WTC11 (cell line): ENCODE results near the gene LDAH. TPM values are rescaled to one million over a fixed set of nuclear protein-coding genes. Genes with fewer than 3 reads are reported as not detected.

Experiments used
- ATAC-seq: fragments of 200-7000 bp; cut with Tn5 transposase; 2 replicates; pipeline ENCODE4 v1.10.0; 2021; ENCODE audit warnings: mild to moderate bottlenecking, moderate library complexity
- CTCF ChIA-PET: fragments of 300-600 bp; sonication (Branson Sonifier 250); formaldehyde crosslinking; loops from one replicate; lab custom pipeline; 2021; ENCODE audit warnings: antibody characterized with exemption; lab: Charles Lee
- POLR2A ChIA-PET: fragments of 350-600 bp; sonication (Branson Sonifier 250); formaldehyde crosslinking; loops from one replicate; lab custom pipeline; 2021; ENCODE audit warnings: antibody characterized with exemption; lab: Charles Lee
- DNase-seq: peaks from one replicate; pipeline ENCODE4 v3.0.0; 2021; ENCODE audit warnings: low spot score
- H3K27ac Mint-ChIP-seq: 2 replicates; pipeline ENCODE4 v1.8.0; 2021; ENCODE audit warnings: mixed read lengths
- H3K27me3 Mint-ChIP-seq: 2 replicates; pipeline ENCODE4 v1.8.0; 2021; ENCODE audit warnings: low read depth, mild to moderate bottlenecking, moderate library complexity, mixed read lengths
- H3K36me3 Mint-ChIP-seq: 2 replicates; pipeline ENCODE4 v1.8.0; 2021; ENCODE audit warnings: mixed read lengths
- H3K4me1 Mint-ChIP-seq: 2 replicates; pipeline ENCODE4 v1.8.0; 2022; ENCODE audit warnings: mixed read lengths
- H3K4me3 Mint-ChIP-seq: 2 replicates; pipeline ENCODE4 v1.8.0; 2021; ENCODE audit warnings: mild to moderate bottlenecking, moderate library complexity, mixed read lengths
- H3K9me3 Mint-ChIP-seq: 2 replicates; pipeline ENCODE4 v1.8.0; 2021; ENCODE audit warnings: mixed read lengths
- ATF1 ChIP-seq: sonication (generic); formaldehyde crosslinking; IDR thresholded peaks from 2 replicates; pipeline ENCODE4 v1.8.1; 2023; ENCODE audit warnings: mild to moderate bottlenecking, moderate library complexity, missing genetic modification reagents
- EMX1 ChIP-seq: fragments of 250-450 bp; sonication (Bioruptor Pico); IDR thresholded peaks from 2 replicates; pipeline ENCODE4 v1.8.0; 2021; ENCODE audit warnings: mild to moderate bottlenecking
- ESRRA ChIP-seq: sonication (generic); formaldehyde crosslinking; IDR thresholded peaks from 2 replicates; pipeline ENCODE4 v1.8.1; 2022; ENCODE audit warnings: mild to moderate bottlenecking, missing genetic modification reagents, borderline replicate concordance
- GABPB1 ChIP-seq: sonication (generic); formaldehyde crosslinking; IDR thresholded peaks from 2 replicates; pipeline ENCODE4 v1.8.1; 2023; ENCODE audit warnings: mild to moderate bottlenecking, missing genetic modification reagents
- GTF2I ChIP-seq: fragments of 250-450 bp; sonication (Bioruptor Pico); conservative IDR thresholded peaks from 2 replicates; pipeline ENCODE4 v1.4.0; 2021; ENCODE audit warnings: mild to moderate bottlenecking
- KAT7 ChIP-seq: sonication (generic); formaldehyde crosslinking; IDR thresholded peaks from 2 replicates; pipeline ENCODE4 v1.8.1; 2023; ENCODE audit warnings: missing genetic modification reagents, mild to moderate bottlenecking, borderline replicate concordance
- MXD4 ChIP-seq: fragments of 250-450 bp; sonication (Bioruptor Pico); IDR thresholded peaks from 2 replicates; pipeline ENCODE4 v1.8.0; 2021; ENCODE audit warnings: mild to moderate bottlenecking, moderate library complexity, borderline replicate concordance
- OVOL2 ChIP-seq: fragments of 250-450 bp; sonication (Bioruptor Pico); IDR thresholded peaks from 2 replicates; pipeline ENCODE4 v1.9.0; 2021; ENCODE audit warnings: mild to moderate bottlenecking, borderline replicate concordance
- SMAD3 ChIP-seq: sonication (generic); formaldehyde crosslinking; IDR thresholded peaks from 2 replicates; pipeline ENCODE4 v1.8.0; 2022; ENCODE audit warnings: missing genetic modification reagents, mild to moderate bottlenecking, borderline replicate concordance
- SOX15 ChIP-seq: fragments of 250-450 bp; sonication (Bioruptor Pico); IDR thresholded peaks from 2 replicates; pipeline ENCODE4 v1.9.0; 2021; ENCODE audit warnings: mild to moderate bottlenecking
- TEAD4 ChIP-seq: sonication (generic); formaldehyde crosslinking; IDR thresholded peaks from 2 replicates; pipeline ENCODE4 v1.8.0; 2022; ENCODE audit warnings: mild to moderate bottlenecking, missing genetic modification reagents
- ZBTB21 ChIP-seq: sonication (generic); formaldehyde crosslinking; IDR thresholded peaks from 2 replicates; pipeline ENCODE4 v1.8.1; 2023; ENCODE audit warnings: mild to moderate bottlenecking, missing genetic modification reagents, borderline replicate concordance
- ZNF138 ChIP-seq: sonication (generic); formaldehyde crosslinking; conservative IDR thresholded peaks from 2 replicates; pipeline ENCODE4 v1.8.1; 2022; ENCODE audit warnings: mild to moderate bottlenecking, moderate library complexity, missing genetic modification reagents
- ZNF263 ChIP-seq: sonication (generic); formaldehyde crosslinking; IDR thresholded peaks from 2 replicates; pipeline ENCODE4 v1.8.1; 2022; ENCODE audit warnings: low read depth, mild to moderate bottlenecking, moderate library complexity, missing genetic modification reagents
- ZNF396 ChIP-seq: fragments of 250-450 bp; sonication (Bioruptor Pico); IDR thresholded peaks from 2 replicates; pipeline ENCODE4 v1.8.0; 2021; ENCODE audit warnings: mild to moderate bottlenecking, moderate library complexity, borderline replicate concordance
- ZNF416 ChIP-seq: fragments of 250-450 bp; sonication (Bioruptor Pico); IDR thresholded peaks from 2 replicates; pipeline ENCODE4 v1.9.0; 2021; ENCODE audit warnings: mild to moderate bottlenecking, inconsistent platforms
- total RNA-seq: library from RNA; stranded (reverse); gene quantifications from 3 replicates; pipeline ENCODE4 v1.2.3, GENCODE V29; 2021
- TF ChIP-seq, protein P1 (sequence below): sonication (generic); formaldehyde crosslinking; IDR thresholded peaks from 2 replicates; pipeline ENCODE4 v1.8.1; 2023; ENCODE audit warnings: mild to moderate bottlenecking, missing genetic modification reagents
- TF ChIP-seq, protein P2 (sequence below): fragments of 250-450 bp; sonication (Bioruptor Pico); IDR thresholded peaks from 2 replicates; pipeline ENCODE4 v1.8.0; 2021; ENCODE audit warnings: mild to moderate bottlenecking
- TF ChIP-seq, protein P3 (sequence below): sonication (generic); formaldehyde crosslinking; IDR thresholded peaks from 2 replicates; pipeline ENCODE4 v1.8.1; 2023; ENCODE audit warnings: mild to moderate bottlenecking, moderate library complexity, missing genetic modification reagents
- TF ChIP-seq, protein P4 (sequence below): sonication (generic); formaldehyde crosslinking; IDR thresholded peaks from 2 replicates; pipeline ENCODE4 v1.8.1; 2023; ENCODE audit warnings: mild to moderate bottlenecking, missing genetic modification reagents, borderline replicate concordance
- TF ChIP-seq, protein P5 (sequence below): sonication (generic); formaldehyde crosslinking; IDR thresholded peaks from 2 replicates; pipeline ENCODE4 v1.8.1; 2022; ENCODE audit warnings: missing genetic modification reagents, borderline replicate concordance

Gene LDAH
- total RNA-seq, 1 experiment from 2014 or later = 20.5 TPM

DNA sequence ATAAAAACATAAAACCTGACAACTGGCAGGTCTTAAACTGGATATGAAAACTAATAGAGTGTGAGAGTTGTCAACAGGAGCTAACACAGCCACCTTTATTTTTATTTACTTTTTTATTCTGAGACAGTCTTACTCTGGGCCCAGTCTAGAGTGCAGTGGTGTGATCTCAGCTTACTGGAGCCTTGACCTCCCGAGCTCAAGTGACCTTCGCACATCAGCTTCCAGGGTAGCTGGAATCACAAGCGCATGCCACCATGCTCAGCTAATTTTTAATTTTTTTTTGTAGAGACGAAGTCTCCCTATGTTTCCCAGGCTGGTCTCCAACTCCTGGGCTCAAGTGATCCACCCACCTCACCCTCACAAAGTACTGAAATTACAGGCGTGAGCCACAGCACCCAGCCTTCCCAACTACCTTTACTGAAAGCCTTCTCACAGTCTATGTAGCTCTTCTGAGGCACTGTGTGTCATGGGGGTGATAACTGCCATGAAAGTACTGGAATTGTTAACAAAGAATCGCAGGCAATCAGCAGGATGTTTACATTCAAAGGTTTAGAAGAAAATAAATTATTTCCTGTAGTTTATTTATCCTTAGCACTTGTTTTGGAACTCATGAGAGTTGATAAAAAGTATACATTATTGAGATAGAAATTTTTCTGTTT, 131.7 kb downstream of the LDAH start:
- TF ChIP-seq OVOL2 (CRISPR knock-in tag) (no peak), ATF1 (no peak), GTF2I (no peak), GABPB1 (CRISPR knock-in tag) (no peak), ZBTB21 (CRISPR knock-in tag) (no peak), EMX1 (CRISPR knock-in tag) (no peak), ZNF263 (CRISPR knock-in tag) (no peak), ESRRA (no peak), TEAD4 (no peak), ZNF416 (CRISPR knock-in tag) (no peak), KAT7 (CRISPR knock-in tag) (no peak)
- TF ChIP-seq, protein P1, sequence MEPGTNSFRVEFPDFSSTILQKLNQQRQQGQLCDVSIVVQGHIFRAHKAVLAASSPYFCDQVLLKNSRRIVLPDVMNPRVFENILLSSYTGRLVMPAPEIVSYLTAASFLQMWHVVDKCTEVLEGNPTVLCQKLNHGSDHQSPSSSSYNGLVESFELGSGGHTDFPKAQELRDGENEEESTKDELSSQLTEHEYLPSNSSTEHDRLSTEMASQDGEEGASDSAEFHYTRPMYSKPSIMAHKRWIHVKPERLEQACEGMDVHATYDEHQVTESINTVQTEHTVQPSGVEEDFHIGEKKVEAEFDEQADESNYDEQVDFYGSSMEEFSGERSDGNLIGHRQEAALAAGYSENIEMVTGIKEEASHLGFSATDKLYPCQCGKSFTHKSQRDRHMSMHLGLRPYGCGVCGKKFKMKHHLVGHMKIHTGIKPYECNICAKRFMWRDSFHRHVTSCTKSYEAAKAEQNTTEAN (CRISPR knock-in tag) = no peak
- TF ChIP-seq, protein P2, sequence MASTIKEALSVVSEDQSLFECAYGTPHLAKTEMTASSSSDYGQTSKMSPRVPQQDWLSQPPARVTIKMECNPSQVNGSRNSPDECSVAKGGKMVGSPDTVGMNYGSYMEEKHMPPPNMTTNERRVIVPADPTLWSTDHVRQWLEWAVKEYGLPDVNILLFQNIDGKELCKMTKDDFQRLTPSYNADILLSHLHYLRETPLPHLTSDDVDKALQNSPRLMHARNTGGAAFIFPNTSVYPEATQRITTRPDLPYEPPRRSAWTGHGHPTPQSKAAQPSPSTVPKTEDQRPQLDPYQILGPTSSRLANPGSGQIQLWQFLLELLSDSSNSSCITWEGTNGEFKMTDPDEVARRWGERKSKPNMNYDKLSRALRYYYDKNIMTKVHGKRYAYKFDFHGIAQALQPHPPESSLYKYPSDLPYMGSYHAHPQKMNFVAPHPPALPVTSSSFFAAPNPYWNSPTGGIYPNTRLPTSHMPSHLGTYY (CRISPR knock-in tag) = no peak
- TF ChIP-seq, all 79 proteins: peak for 0
- H3K4me3 Mint-ChIP-seq = no peak overlapping the region
- peaks cover 6% of the 10 kb centered on the region for H3K9me3 Mint-ChIP-seq
- H3K4me1 Mint-ChIP-seq = no peaks in the 10 kb centered on the region
- ATAC-seq (no peak), DNase-seq (no peak)
- H3K27me3 Mint-ChIP-seq = no peaks in the 10 kb centered on the region
- 0 out of 2 replicates have a peak overlapping the region, but pooled peaks have one; percentile 36 for H3K27ac Mint-ChIP-seq
- ChIA-PET POLR2A (no interaction called here), CTCF (interaction anchor here (1.3 to 3.5 kb wide), 2 partner anchors 14 to 29 kb away, joined by 5 to 17 read pairs; no protein-coding TSS in a partner anchor)
- peaks cover 19% of the 10 kb centered on the region for H3K36me3 Mint-ChIP-seq

DNA sequence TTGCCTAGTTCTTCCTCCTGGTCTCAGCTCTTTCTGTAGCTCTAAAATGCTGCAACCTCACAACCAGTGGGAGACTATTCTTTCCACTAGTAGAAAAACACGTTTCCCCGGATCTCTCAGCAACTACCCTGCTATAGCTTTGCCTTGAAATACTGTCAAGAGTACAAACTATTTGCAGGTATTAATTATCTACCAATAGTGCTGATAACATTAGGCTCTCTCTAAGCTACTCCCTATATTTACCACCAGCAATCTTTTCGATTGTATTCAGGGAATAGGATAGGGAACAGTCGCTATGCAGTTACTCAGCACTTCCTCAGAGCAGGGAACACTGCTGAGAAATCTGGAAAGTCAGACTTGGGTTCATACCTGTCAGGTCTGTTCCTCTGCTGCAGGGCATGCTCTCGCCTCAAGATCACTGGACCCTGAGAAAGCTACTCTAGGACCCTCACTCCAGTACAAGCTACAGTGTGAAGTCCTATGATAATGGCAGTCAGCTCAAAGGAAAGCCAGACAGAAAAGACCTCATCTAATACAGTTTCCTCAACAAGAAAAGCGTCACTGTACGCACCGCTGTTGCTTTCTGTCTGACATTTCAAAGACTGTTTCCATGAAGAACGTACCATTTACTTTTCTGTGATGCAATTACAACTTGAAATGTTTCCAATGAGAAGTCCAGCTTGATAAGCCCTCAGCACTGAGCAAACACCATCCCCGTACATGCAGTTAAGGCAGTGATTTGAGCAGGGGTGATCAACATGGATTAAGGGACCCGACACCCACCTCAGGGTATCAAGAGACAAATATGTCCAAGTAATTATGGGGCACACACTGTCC, 133.3 kb downstream of the LDAH start:
- POLR2A ChIA-PET = no interaction called here
- peaks cover 19% of the 10 kb centered on the region for H3K36me3 Mint-ChIP-seq
- no peak overlapping the region for H3K27ac Mint-ChIP-seq
- H3K4me1 Mint-ChIP-seq = no peaks in the 10 kb centered on the region
- no peaks in the 10 kb centered on the region for H3K27me3 Mint-ChIP-seq
- TF ChIP-seq TEAD4 (no peak), GTF2I (no peak), ESRRA (no peak), EMX1 (CRISPR knock-in tag) (no peak), SMAD3 (no peak)
- CTCF ChIA-PET = interaction anchor here (1.3 kb wide), 1 partner anchor 12 kb away, joined by 3 read pairs; no protein-coding TSS in a partner anchor
- DNase-seq (no peak), ATAC-seq (no peak)
- no peak overlapping the region for H3K4me3 Mint-ChIP-seq
- H3K9me3 Mint-ChIP-seq = peaks cover 6% of the 10 kb centered on the region

DNA sequence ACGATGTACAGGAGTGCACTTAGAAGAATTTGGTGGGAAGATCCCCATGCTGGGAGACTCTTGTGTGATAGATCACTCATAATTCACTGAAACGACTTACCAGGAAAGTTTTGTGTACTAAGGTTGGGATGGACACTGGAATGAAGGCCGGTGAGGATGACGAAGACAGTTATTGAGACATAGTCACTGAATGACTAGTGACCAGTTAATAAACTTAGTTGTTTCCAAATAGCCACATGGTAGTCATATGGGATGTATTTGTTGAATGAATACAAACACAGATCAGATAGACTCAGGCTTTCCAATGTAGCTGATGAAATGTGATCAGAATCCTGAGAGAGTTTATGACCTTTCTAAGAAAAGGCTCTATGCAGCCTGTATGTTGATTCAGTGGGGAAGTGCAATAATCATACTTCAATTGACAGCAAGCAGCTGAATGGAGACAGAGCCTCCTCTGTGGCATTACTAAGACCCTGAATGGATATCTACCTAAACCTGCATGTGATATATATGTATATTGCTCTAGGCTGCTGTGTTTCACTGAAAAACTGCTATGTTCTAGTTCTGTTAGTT, 135.6 kb downstream of the LDAH start:
- DNase-seq (no peak), ATAC-seq (no peak)
- H3K27ac Mint-ChIP-seq = no peak overlapping the region
- H3K4me1 Mint-ChIP-seq = no peaks in the 10 kb centered on the region
- no peak overlapping the region for H3K4me3 Mint-ChIP-seq
- CTCF ChIA-PET = interaction anchor here (0.6 to 1.1 kb wide), 2 partner anchors 10 to 276 kb away, joined by 4 to 6 read pairs; no protein-coding TSS in a partner anchor
- H3K27me3 Mint-ChIP-seq = no peaks in the 10 kb centered on the region
- POLR2A ChIA-PET = no interaction called here
- H3K9me3 Mint-ChIP-seq = peaks cover 6% of the 10 kb centered on the region
- peaks cover 19% of the 10 kb centered on the region for H3K36me3 Mint-ChIP-seq
- TF ChIP-seq SOX15 (CRISPR knock-in tag) (no peak), MXD4 (CRISPR knock-in tag) (no peak), ZNF396 (no peak), ZNF138 (CRISPR knock-in tag) (no peak)
- TF ChIP-seq, protein P3, sequence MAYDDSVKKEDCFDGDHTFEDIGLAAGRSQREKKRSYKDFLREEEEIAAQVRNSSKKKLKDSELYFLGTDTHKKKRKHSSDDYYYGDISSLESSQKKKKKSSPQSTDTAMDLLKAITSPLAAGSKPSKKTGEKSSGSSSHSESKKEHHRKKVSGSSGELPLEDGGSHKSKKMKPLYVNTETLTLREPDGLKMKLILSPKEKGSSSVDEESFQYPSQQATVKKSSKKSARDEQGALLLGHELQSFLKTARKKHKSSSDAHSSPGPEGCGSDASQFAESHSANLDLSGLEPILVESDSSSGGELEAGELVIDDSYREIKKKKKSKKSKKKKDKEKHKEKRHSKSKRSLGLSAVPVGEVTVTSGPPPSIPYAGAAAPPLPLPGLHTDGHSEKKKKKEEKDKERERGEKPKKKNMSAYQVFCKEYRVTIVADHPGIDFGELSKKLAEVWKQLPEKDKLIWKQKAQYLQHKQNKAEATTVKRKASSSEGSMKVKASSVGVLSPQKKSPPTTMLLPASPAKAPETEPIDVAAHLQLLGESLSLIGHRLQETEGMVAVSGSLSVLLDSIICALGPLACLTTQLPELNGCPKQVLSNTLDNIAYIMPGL (CRISPR knock-in tag) = no peak
- TF ChIP-seq, protein P4, sequence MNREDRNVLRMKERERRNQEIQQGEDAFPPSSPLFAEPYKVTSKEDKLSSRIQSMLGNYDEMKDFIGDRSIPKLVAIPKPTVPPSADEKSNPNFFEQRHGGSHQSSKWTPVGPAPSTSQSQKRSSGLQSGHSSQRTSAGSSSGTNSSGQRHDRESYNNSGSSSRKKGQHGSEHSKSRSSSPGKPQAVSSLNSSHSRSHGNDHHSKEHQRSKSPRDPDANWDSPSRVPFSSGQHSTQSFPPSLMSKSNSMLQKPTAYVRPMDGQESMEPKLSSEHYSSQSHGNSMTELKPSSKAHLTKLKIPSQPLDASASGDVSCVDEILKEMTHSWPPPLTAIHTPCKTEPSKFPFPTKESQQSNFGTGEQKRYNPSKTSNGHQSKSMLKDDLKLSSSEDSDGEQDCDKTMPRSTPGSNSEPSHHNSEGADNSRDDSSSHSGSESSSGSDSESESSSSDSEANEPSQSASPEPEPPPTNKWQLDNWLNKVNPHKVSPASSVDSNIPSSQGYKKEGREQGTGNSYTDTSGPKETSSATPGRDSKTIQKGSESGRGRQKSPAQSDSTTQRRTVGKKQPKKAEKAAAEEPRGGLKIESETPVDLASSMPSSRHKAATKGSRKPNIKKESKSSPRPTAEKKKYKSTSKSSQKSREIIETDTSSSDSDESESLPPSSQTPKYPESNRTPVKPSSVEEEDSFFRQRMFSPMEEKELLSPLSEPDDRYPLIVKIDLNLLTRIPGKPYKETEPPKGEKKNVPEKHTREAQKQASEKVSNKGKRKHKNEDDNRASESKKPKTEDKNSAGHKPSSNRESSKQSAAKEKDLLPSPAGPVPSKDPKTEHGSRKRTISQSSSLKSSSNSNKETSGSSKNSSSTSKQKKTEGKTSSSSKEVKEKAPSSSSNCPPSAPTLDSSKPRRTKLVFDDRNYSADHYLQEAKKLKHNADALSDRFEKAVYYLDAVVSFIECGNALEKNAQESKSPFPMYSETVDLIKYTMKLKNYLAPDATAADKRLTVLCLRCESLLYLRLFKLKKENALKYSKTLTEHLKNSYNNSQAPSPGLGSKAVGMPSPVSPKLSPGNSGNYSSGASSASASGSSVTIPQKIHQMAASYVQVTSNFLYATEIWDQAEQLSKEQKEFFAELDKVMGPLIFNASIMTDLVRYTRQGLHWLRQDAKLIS = no peak
- TF ChIP-seq, protein P5, sequence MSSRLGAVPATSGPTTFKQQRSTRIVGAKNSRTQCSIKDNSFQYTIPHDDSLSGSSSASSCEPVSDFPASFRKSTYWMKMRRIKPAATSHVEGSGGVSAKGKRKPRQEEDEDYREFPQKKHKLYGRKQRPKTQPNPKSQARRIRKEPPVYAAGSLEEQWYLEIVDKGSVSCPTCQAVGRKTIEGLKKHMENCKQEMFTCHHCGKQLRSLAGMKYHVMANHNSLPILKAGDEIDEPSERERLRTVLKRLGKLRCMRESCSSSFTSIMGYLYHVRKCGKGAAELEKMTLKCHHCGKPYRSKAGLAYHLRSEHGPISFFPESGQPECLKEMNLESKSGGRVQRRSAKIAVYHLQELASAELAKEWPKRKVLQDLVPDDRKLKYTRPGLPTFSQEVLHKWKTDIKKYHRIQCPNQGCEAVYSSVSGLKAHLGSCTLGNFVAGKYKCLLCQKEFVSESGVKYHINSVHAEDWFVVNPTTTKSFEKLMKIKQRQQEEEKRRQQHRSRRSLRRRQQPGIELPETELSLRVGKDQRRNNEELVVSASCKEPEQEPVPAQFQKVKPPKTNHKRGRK = no peak
